H1 (cell line): ENCODE measurements around the gene ABHD12. TPM values are rescaled to one million over a fixed set of nuclear protein-coding genes. Genes with fewer than 3 reads are reported as not detected.

ENCODE experiments used
- CTBP2 ChIP-seq: IDR thresholded peaks from 2 replicates; pipeline ENCODE4 v1.7.0; 2011; ENCODE audit warnings: borderline replicate concordance, mild to moderate bottlenecking, moderate library complexity, mixed read lengths, low read length; ENCODE audit not compliant: insufficient read depth, insufficient read length
- NANOG ChIP-seq: IDR thresholded peaks from 2 replicates; pipeline ENCODE4 v1.6.1; 2011; ENCODE audit warnings: low read length, low read depth, mild to moderate bottlenecking, inconsistent platforms; ENCODE audit not compliant: insufficient read depth, poor library complexity, severe bottlenecking
- PHF8 ChIP-seq: fragments of 200-600 bp; sonication (generic); conservative IDR thresholded peaks from 2 replicates; pipeline ENCODE4 v1.7.1; 2012; ENCODE audit warnings: low read depth, mild to moderate bottlenecking, inconsistent platforms, low read length, moderate library complexity
- SIRT6 ChIP-seq: IDR thresholded peaks from one replicate; pipeline ENCODE4 v1.7.1; 2012; ENCODE audit warnings: low read length, inconsistent platforms
- SIX5 ChIP-seq: IDR thresholded peaks from 2 replicates; pipeline ENCODE4 v1.6.1; 2011; ENCODE audit warnings: mild to moderate bottlenecking, low read depth, low read length
- polyA plus RNA-seq, 7 experiments: library from polyadenylated mRNA; depleted of rRNA in 3 of 7; stranded (reverse) in 5 of 7; unstranded in 2 of 7; fragments of >200 nt in 5 of 7; fragments of 200-250 nt in 2 of 7; gene quantifications; 1 replicate in 5 of 7; 2 replicates in 1 of 7; 4 replicates in 1 of 7; pipeline versions ENCODE4 v1.2.1 to v1.2.3, GENCODE V29; 2011 to 2013; ENCODE audit warnings: missing spikeins in 2 of 7, mixed read lengths in 2 of 7
- total RNA-seq: library from RNA; stranded (reverse); fragmentation: NEBNext Ultra II Directional; extraction: Animal tissue kit (Norgen Biotek cat#: 25700); gene quantifications from 2 replicates; pipeline ENCODE4 v1.2.1, GENCODE V29; 2021
- TF ChIP-seq, protein P1 (sequence below): IDR thresholded peaks from 2 replicates; pipeline ENCODE4 v1.6.1; 2012; ENCODE audit warnings: inconsistent platforms

ABHD12 gene
- total and polyA plus RNA-seq, 2 of the 8 experiments (the other 6 are each of a cell fraction or from before 2014, with no cell fraction given): 31.3 to 59.5 TPM

- TF ChIP-seq, protein P1, sequence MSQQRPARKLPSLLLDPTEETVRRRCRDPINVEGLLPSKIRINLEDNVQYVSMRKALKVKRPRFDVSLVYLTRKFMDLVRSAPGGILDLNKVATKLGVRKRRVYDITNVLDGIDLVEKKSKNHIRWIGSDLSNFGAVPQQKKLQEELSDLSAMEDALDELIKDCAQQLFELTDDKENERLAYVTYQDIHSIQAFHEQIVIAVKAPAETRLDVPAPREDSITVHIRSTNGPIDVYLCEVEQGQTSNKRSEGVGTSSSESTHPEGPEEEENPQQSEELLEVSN: no peak
- no peak for TF ChIP-seq PHF8
- no peak for TF ChIP-seq NANOG
- TF ChIP-seq SIRT6: no peak
- no peak for TF ChIP-seq SIX5
- TF ChIP-seq CTBP2: no peak
Measured at GRCh38 chr20:25341716-25342680, 48.6 kb downstream of the ABHD12 start (continued).
